Glomerular endothelial cell (primary cell): ENCODE data around the gene TRAPPC6A. TPM values are rescaled to one million over a fixed set of nuclear protein-coding genes. Genes with fewer than 3 reads are reported as not detected.

Source experiments
- DNase-seq: peaks from one replicate; pipeline ENCODE4 v3.0.0-alpha.2; 2011; ENCODE audit warnings: low read depth, low spot score; ENCODE audit errors: extremely low read depth
- total RNA-seq: library from RNA; depleted of rRNA; stranded (reverse); fragments of >200 nt; gene quantifications from 2 replicates; pipeline ENCODE4 v1.2.3, GENCODE V29; 2015

Gene TRAPPC6A
- total RNA-seq, 1 donor from 2014 or later, result 25.3 TPM

DNA sequence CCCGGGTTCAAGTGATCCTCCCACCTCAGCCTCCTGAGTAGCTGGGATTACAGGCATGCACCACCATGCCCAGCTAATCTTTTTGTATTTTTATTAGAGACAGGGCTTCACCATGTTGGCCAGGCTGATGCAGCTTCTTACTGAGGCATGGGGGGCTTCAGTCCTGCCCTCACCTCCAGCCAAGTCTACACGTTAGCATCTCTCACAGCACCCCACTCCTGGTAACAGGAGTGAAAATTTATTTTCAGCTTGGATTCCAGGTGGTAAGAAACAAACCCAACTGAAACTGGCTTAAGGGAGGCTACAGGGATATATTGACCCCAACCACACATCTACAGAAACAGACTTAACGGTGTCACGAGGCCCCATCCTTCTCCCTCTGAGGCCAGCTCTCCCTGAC lies 27.9 kb downstream of the TRAPPC6A start:
- no peak for DNase-seq

DNA sequence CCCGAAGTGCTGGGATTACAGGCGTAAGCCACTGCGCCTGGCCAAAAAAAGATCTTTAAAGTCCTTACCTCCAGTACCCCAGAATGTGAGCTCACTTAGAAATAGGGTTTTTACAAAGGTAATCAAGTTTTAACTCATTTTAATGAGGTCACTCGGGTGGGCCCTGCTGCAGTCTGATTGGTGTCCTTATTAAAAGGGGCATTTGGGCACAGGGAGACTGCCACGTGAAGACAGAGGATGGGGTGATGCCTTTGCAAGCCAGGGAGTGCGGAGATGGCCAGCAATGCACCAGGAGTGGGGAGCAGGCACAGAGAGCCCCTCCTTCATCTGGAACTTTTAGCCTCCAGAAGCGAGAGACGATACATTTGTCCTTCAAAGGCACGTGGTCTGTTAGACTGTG lies 28.9 kb downstream of the TRAPPC6A start:
- DNase-seq, result no peak

DNA sequence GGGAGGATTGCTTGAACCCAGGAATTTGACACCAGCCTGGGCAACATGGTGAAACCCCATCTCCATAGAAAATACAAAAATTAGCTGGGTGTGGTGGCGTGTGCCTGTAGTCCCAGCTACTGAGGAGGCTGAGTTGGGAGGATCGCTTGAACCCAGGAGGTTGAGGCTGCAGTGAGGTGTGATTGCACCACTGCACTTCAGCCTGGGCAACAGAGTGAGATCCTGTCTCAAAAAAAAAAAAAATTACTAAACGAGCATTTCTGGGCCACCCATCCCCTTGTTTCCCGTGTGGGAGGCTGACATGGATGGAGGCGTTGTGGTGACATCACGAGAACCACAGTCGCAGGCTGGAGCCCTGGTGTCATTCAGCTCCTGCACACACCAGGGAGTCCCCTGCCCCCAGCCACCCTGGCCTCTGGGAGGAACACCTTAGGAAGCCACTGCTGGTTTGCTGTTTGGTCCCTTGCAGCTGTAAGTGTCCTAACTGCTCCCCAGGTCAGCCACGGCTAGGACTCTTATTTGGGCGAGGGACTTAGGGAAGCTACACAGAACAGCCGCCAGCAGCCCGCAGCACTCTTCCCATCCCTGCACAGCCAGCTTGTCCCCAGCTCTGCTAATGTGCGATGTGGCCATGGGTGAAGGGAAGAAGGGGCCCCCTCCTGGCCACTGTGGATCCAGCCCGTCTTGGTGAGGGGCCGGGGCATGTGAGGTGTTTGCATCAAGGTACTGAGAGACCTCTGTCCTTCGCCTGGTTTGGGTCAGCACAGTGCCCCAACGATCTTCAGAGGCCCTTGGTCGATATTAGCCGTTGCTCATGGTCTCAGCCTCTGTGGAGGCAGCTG lies 30.0 kb downstream of the TRAPPC6A start:
- no peak for DNase-seq

DNA sequence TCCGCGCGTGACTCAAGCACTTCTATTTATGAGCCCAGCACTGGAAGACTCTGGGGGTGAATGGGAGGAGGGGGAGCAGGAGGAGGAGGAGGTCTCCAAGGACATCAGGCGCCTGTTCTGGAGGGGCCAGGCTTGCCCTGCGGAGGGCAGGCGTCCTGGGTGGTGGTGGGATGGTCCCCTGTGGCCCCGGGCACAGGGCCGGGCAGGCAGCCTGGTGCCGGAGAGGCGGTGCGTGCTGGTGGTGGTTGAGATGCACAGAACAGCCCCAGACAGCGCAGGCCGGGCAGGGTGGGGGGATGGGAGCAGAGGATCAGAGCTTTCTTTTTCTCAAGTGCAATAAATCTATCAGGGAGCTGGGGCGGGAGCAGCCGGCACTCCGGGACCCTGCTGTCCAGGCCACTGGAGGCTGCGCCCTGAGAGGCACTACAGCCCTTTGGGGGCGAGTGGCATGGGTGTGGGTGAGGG lies 31.3 kb downstream of the TRAPPC6A start:
- DNase-seq, result no peak

DNA sequence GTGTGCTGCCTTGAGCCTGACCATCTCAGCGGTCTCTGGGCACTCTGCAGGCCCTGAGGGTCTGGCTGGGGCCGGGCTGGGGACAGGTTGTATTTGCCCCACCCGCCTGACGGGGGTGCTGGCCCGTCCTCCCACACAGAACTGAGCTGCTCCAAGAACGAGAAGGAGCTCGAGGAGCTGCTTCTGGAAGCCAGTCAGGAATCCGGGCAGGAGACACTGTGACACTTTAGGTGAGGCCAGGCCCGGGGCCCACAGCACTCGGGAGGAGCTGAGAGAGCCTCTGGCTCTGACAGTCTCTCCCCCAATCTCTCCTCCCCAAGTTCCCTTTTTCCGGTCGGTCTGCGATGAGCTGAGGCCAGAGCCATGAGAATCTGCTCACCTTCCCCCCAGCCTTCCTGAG lies 31.8 kb downstream of the TRAPPC6A start:
- DNase-seq, result no peak

DNA sequence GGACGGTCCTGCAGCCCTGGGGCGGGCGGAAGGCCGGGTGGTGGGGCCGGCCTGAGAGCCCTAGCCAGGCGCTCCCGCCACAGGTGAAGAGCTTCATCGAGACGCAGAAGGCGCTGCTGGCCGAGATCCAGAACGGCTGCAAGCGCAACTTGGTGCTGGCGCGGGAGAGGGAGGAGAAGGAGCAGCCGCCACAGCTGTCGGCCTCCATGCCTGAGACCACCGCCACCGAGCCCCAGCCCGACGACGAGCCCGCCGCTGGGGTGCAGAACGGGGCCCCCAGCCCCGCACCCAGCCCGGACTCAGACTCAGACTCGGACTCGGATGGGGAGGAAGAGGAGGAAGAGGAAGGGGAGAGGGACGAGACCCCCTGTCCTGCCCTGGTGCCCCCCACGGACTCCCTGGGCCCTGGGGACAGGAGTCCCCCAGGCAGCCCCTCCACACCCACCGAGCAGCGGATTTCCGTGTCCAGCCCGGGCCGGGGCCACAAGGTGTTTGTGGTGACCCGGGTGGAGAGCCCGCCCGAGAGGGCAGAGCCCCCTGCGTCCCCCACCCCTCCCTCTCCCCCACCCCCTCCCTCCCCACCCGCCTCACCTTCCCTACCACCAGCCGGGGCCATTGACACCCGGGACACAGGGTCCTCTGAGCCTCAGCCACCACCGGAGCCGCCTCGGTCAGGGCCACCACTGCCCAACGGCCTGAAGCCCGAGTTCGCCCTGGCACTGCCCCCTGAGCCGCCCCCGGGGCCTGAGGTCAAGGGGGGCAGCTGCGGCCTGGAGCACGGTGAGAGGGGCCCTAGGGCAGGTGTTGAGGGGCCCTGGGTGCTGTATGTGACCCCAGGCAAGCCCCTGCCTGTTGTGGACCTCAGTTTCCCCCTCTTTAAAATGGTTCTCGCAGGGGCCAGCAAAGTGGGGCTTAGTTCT lies 32.5 kb downstream of the TRAPPC6A start:
- no peak for DNase-seq

DNA sequence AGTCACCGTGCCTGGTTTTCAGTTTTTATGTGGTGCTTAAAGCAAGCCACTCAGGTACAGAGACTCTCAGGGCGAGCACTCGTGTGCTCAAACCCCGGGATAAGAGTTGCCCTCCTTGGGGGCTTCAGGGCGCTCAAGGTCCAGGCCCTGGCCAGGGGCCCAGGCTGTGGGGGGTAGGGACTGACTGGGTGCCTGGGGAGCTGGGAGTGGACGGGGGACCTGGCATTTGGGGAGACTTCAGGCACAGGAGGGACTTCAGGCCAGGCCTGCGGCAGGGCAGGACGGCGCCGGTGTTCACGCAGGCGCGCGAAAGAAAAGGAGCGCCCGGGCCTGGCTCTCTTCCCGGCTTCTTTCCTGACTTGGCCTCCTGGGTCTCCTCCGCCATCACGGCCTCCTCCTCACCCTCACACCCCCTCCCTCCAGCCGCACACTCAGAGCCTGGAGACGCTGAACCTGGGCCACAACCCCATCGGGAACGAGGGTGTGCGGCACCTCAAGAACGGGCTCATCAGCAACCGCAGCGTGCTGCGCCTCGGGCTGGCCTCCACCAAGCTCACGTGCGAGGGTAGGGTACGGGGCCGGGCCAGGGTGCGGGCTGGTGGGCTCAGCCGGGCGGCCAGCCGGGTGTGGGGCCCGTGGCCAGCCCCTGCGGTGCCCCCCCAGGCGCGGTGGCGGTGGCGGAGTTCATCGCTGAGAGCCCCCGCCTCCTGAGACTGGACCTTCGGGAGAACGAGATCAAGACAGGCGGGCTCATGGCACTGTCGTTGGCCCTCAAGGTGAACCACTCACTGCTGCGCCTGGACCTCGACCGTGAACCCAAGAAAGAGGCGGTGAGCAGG lies 33.4 kb downstream of the TRAPPC6A start:
- no peak for DNase-seq

- no peak for DNase-seq
These were observed 35.3 kb downstream of the TRAPPC6A start for GRCh38 chr19:45142726-45143110.

- no peak for DNase-seq
These were observed 35.9 kb downstream of the TRAPPC6A start for GRCh38 chr19:45142016-45142725.

GRCh38 chr19:45141203-45141900 lies 36.7 kb downstream of the TRAPPC6A start:
- no peak for DNase-seq

- DNase-seq, result no peak
These were observed 37.5 kb downstream of the TRAPPC6A start for GRCh38 chr19:45140533-45140932.

GRCh38 chr19:45140144-45140503 lies 37.9 kb downstream of the TRAPPC6A start:
- no peak for DNase-seq

GRCh38 chr19:45139286-45140143 lies 38.5 kb downstream of the TRAPPC6A start:
- DNase-seq, result no peak

GRCh38 chr19:45138303-45138751 lies 39.7 kb downstream of the TRAPPC6A start:
- DNase-seq, result no peak

DNA sequence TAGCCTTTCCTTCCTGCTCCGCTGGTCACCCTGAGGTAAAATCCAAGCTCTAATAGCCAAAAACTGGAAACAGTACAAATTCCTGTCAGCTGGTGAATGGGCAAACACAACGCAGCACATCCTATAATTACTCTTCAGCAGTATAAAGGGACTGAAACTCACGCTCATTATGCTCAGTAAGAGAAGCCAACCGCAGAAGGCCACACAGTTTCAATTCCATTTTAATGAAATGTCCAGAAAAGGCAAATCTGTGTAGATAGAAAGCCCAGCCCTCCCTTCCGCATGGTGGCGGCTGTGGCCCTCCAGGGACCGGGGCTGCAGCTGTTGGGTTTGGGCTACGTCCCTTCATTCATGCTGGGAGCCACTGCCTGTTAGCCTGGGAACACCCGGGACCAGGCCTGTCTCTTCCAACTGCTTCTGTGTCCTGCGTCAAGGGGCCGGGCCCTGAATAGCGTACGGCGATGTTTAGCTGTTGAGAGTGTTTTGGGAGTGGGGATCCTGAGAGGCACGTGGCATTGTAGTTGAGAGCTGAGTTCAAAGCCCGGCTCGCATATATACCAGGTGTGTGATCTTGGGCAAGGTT lies 40.8 kb downstream of the TRAPPC6A start:
- DNase-seq, result no peak

- DNase-seq, result no peak
These were observed 41.4 kb downstream of the TRAPPC6A start for GRCh38 chr19:45136507-45137178.

- DNase-seq, result no peak
These were observed 42.7 kb downstream of the TRAPPC6A start for GRCh38 chr19:45135176-45135885.
